Thyroid gland (tissue), 4 donors: ENCODE data around the gene GAL3ST1.

Experiments used
- CTCF ChIP-seq, 6 experiments: fragments of 200-600 bp in 3 of 6; fragments of 450-650 bp in 3 of 6; sonication (generic) in 3 of 6; IDR thresholded peaks; one replicate each; pipeline ENCODE4 v1.5.1; 2016 to 2019; ENCODE audit warnings: antibody characterized with exemption in 6 of 6, mild to moderate bottlenecking in 2 of 6, inconsistent platforms in 1 of 6, moderate library complexity in 1 of 6
- POLR2A ChIP-seq, 2 donors: fragments of 450-650 bp; IDR thresholded peaks; one replicate each; pipeline ENCODE4 v1.6.1; 2017; ENCODE audit warnings: antibody characterized with exemption in 2 of 2, mild to moderate bottlenecking in 2 of 2, moderate library complexity in 1 of 2

GRCh38 chr22:30552719-30553118, 21.7 kb downstream of the GAL3ST1 start:
- no peak for TF ChIP-seq POLR2A (IDR thresholded peaks at IDR 0.05)
- no peak for TF ChIP-seq CTCF (IDR thresholded peaks at IDR 0.05)
